ENCODE results near the gene ABHD3. TPM values are rescaled to one million over a fixed set of nuclear protein-coding genes. Genes with fewer than 3 reads are reported as not detected.
"Not testable (repeated sequence)": the region's sequence is repeated elsewhere in the genome, so short reads cannot be mapped to it uniquely, and the experiment has no call there.

Gene ABHD3
- total and polyA plus RNA-seq, 9 donors = 6.9 to 13.8 (median 9.3) TPM

DNA sequence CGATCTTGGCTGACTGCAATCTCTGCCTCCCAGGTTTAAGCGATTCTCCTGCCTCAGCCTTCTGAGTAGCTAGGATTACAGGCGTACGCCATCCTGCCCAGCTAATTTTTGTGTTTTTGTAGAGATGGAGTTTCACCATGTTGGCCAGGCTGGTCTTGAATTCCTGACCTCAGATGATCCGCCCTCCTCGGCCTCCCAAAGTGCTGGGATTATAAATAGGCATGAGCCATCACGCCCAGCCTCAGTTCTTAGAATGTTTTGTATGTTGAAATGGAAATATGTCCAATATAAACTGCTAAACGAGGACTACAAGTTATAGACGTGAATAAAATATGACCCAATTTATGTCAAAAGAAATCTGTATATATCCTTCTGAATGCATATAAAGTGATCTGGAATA lies 82.9 kb downstream of the ABHD3 start:
- not testable (repeated sequence) for H3K27ac ChIP-seq (ENCODE audit: low read length)

DNA sequence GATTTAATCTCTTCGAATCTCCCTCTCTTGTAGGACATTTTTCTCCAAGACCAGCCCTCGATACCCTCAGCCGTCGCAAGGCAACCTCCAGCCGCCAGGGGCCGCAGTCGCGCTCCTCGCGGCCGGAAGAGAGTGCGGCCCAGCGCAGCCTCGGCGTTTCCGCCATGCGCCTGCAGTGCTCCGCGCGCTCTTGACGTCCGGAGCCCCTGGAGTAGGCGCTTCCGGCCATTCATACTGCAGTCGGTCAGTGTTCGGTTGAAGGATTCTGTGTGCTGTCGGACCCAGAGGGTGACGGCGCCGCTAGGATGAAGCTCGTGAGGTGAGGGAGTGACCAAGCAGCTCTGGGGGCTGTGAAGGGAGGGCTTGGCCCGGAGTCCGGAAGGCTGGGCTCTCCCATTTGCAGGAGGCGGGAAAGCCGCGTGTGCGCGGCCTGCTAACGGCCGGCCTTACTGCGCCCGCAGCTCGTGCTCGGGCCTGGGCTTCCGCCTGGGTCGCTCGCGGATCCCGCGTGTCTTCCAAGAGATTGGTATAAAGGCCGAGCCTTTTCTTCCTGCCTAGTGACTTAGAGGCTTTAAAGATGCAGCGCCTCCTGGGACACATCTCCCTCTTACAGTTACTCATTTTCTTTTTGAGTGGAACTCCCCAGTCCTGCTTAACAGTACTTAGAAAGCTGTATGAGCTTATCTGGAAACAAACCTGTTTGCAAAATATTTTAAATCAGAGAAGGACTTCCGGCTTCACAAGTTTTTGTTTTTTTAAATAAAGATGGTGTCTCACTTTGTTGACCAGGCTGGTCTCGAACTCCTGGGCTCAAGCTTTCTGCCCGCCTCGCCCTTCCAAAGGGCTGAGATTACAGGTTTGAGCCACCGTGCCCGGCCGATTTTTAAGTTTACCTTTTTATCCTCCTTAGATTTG lies 92.2 kb downstream of the ABHD3 start, which contains the start of gene SNRPD1:
TSS of gene SNRPD1 (plus strand) at position 190 of the 915 bp plus-strand sequence. CDS start at position 306, 116 bp downstream.
- H3K36me3 ChIP-seq (ENCODE audit: control insufficient read depth, insufficient read depth, low read length) = peaks cover 2% of the 10 kb centered on the region
- peak within 1 kb of the TSS; percentile 74 for H3K4me3 ChIP-seq (ENCODE audit: low read length)
- DNase-seq = peak; percentile 96
- 0% methylated on average over 50 of the region's 59 CpGs for WGBS (ENCODE audit: insufficient coverage)
- H3K27ac ChIP-seq (ENCODE audit: low read length) = peak within 1 kb of the TSS; percentile 95
- H3K4me1 ChIP-seq (ENCODE audit: control insufficient read depth, insufficient read depth, low read length) = peaks cover 9% of the 10 kb centered on the region
- H3K9me3 ChIP-seq (replicated peaks; ENCODE audit: control insufficient read depth, low read depth, low read length) = peaks cover 3% of the 10 kb centered on the region
- H3K27me3 ChIP-seq (ENCODE audit: control insufficient read depth, insufficient read depth, low read length) = no peaks in the 10 kb centered on the region

More for the DNA sequence above, 82.9 kb downstream of the ABHD3 start:
- H3K9me3 ChIP-seq (replicated peaks; ENCODE audit: control insufficient read depth, low read depth, low read length); H3K27me3 ChIP-seq (ENCODE audit: control insufficient read depth, insufficient read depth, low read length); H3K4me1 ChIP-seq (ENCODE audit: control insufficient read depth, insufficient read depth, low read length); DNase-seq; H3K4me3 ChIP-seq (ENCODE audit: low read length): not testable (repeated sequence)
- H3K36me3 ChIP-seq (ENCODE audit: control insufficient read depth, insufficient read depth, low read length) = peaks cover 21% of the 10 kb centered on the region
- 88% methylated on average over 3 of the region's 9 CpGs for WGBS (ENCODE audit: insufficient coverage)

DNA sequence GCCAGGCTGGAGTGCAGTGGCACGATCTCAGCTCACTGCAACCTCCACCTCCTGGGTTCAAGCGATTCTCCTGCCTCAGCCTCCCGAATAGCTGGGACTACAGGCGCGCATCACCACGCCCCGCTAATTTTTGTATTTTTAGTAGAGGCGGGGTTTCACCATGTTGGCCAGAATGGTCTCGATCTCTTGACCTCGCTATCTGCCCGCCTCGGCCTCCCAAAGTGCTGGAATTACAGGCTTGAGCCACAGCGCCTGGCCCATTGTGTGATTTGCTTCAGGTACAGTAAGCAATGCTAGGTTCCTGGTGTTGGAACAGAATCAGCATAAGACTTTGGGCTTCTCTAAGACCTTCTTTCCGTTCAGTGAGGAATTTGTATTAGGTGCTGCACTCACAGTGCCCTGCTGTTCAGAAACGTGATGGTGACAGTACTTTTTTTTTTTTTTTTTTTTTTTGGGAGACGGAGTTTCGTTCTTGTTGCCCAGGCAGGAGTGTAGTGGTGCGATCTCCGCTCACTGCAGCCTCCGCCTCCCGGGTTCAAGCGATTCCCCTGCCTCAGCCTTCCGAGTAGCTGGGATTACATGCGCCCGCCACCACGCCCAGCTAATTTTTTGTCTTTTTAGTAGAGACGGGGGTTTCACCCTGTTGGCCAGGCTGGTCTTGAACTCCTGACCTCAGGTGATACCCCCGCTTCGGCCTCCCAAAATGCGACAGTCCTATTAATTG lies 93.0 kb downstream of the ABHD3 start:
- not testable (repeated sequence) for H3K4me1 ChIP-seq (ENCODE audit: control insufficient read depth, insufficient read depth, low read length); H3K9me3 ChIP-seq (replicated peaks; ENCODE audit: control insufficient read depth, low read depth, low read length); H3K27me3 ChIP-seq (ENCODE audit: control insufficient read depth, insufficient read depth, low read length); H3K36me3 ChIP-seq (ENCODE audit: control insufficient read depth, insufficient read depth, low read length)
- peak overlapping the region; percentile 74 for H3K4me3 ChIP-seq (ENCODE audit: low read length)
- 57% methylated on average over 27 of the region's 30 CpGs for WGBS (ENCODE audit: insufficient coverage)
- peak overlapping the region; percentile 95 for H3K27ac ChIP-seq (ENCODE audit: low read length)
- peak; percentile 9 for DNase-seq

DNA sequence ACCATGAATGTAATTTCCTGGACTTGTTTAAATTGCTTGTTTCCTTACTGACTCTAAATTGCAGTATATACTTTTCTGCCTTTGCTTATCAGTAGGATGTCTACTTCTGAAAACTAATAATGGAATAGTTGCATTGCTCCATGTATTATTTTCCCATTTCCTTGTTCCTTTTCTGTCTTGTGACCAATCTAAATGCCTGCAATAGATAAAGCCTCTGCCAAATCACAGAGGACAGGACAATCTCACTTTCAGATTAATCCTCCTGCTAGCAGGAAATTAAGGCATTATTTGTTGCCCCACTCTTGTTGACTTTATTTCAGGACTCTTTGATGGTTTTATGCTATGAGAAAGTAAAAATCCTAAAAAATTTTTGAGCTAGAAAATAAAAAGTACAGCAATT lies 99.4 kb downstream of the ABHD3 start:
- Histone ChIP-seq H3K36me3 (ENCODE audit: control insufficient read depth, insufficient read depth, low read length) (no peaks in the 10 kb centered on the region), H3K4me1 (ENCODE audit: control insufficient read depth, insufficient read depth, low read length) (no peaks in the 10 kb centered on the region), H3K27ac (ENCODE audit: low read length) (no peak overlapping the region), H3K27me3 (ENCODE audit: control insufficient read depth, insufficient read depth, low read length) (no peaks in the 10 kb centered on the region), H3K4me3 (ENCODE audit: low read length) (no peak overlapping the region), H3K9me3 (replicated peaks; ENCODE audit: control insufficient read depth, low read depth, low read length) (no peaks in the 10 kb centered on the region)
- no peak for DNase-seq

DNA sequence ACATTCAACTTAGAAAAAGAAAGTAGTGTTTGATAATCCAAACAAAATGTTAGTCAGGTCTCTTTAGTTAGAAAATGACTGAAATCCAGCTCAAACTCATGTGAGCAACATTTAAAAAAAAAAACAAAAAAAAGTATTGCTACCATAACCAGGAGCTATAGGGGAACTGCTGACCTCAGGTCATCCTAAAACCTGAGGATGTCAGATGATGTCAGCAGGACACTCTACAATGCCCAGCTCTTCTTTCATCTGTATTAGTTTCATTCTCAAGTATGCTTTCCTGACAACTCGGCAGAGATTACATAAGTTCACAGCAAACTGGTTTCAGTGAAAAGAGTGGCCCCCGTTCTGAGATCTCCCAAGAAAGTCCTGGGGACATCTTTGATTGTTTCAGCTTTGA lies 99.9 kb downstream of the ABHD3 start:
- Histone ChIP-seq H3K27ac (ENCODE audit: low read length) (no peak overlapping the region), H3K9me3 (replicated peaks; ENCODE audit: control insufficient read depth, low read depth, low read length) (no peaks in the 10 kb centered on the region), H3K4me1 (ENCODE audit: control insufficient read depth, insufficient read depth, low read length) (no peaks in the 10 kb centered on the region), H3K27me3 (ENCODE audit: control insufficient read depth, insufficient read depth, low read length) (no peaks in the 10 kb centered on the region), H3K4me3 (ENCODE audit: low read length) (no peak overlapping the region), H3K36me3 (ENCODE audit: control insufficient read depth, insufficient read depth, low read length) (no peaks in the 10 kb centered on the region)
- WGBS (ENCODE audit: insufficient coverage) = no CpG with 5 or more reads among the region's 2 CpGs
- DNase-seq = no peak

DNA sequence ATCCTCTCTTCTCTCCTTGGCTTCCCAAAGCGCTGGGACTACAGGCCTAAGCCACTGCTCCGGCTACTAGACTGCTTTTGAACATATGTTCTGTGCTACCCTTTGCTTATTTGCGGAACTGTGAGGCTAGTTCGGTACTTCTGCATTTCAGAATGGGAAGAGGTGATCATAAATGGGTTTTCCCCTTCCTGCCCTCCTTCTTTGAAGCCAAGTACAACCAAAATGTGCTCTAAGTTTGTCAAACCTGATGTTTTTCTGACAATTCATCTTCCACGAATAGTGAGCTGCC lies 102.3 kb downstream of the ABHD3 start:
- H3K4me1 ChIP-seq (ENCODE audit: control insufficient read depth, insufficient read depth, low read length) = peaks cover 4% of the 10 kb centered on the region
- H3K27ac ChIP-seq (ENCODE audit: low read length) = no peak overlapping the region
- WGBS (ENCODE audit: insufficient coverage) = 83% methylated on average over 1 of the region's 5 CpGs
- H3K9me3 ChIP-seq (replicated peaks; ENCODE audit: control insufficient read depth, low read depth, low read length) = no peaks in the 10 kb centered on the region
- no peaks in the 10 kb centered on the region for H3K27me3 ChIP-seq (ENCODE audit: control insufficient read depth, insufficient read depth, low read length)
- H3K36me3 ChIP-seq (ENCODE audit: control insufficient read depth, insufficient read depth, low read length) = no peaks in the 10 kb centered on the region
- peak; percentile 37 for DNase-seq
- no peak overlapping the region for H3K4me3 ChIP-seq (ENCODE audit: low read length)

Other genes starting within 250 kb of the ABHD3 start
- gene ESCO1, start 104.1 kb downstream of the ABHD3 start, total RNA-seq = 28.5 TPM
- 10 to 100 TPM; 16.9 to 20.7 (median 19.2) TPM for gene ESCO1, start 104.1 kb downstream of the ABHD3 start, polyA plus RNA-seq (ENCODE audit: insufficient read depth in 1 of 8, insufficient read length in 8 of 8, low replicate concordance in 1 of 8)
- gene SNRPD1, start 92.5 kb downstream of the ABHD3 start, total RNA-seq = 61.2 TPM
- 100 to 1,000 TPM in 5 of 8 donors, 10 to 100 TPM in 3; 91.3 to 140 (median 110) TPM for gene SNRPD1, start 92.5 kb downstream of the ABHD3 start, polyA plus RNA-seq (ENCODE audit: insufficient read depth in 1 of 8, insufficient read length in 8 of 8, low replicate concordance in 1 of 8)
- 58.9 TPM for gene MIB1, start 36.0 kb upstream of the ABHD3 start, total RNA-seq
- 10 to 100 TPM; 24.4 to 47.9 (median 40.5) TPM for gene MIB1, start 36.0 kb upstream of the ABHD3 start, polyA plus RNA-seq (ENCODE audit: insufficient read depth in 1 of 8, insufficient read length in 8 of 8, low replicate concordance in 1 of 8)

All from muscle of leg (tissue), 11 donors.